ENCODE data around the gene PECR. TPM values are rescaled to one million over a fixed set of nuclear protein-coding genes. Genes with fewer than 3 reads are reported as not detected.
"Not testable (repeated sequence)": the region's sequence is repeated elsewhere in the genome, so short reads cannot be mapped to it uniquely, and the experiment has no call there.

The PECR gene
- total RNA-seq, 1 donor from 2014 or later, result 18.9 TPM

- no peak for DNase-seq
- ATAC-seq, result no peak
- intact Hi-C loops (cut with DNase I), result no loop called here
- H3K27ac ChIP-seq, result no peak overlapping the region
- H3K27me3 ChIP-seq, result no peaks in the 10 kb centered on the region
- peaks cover 8% of the 10 kb centered on the region for H3K36me3 ChIP-seq
- TF ChIP-seq CTCF (IDR thresholded peaks at IDR 0.05), result no peak
- H3K4me1 ChIP-seq, result peaks cover 7% of the 10 kb centered on the region
- H3K9me3 ChIP-seq, result no peaks in the 10 kb centered on the region
- H3K4me3 ChIP-seq, result no peak overlapping the region
These were observed 83.0 kb downstream of the PECR start for GRCh38 chr2:215998636-215999035.

GRCh38 chr2:215997219-215997618 is 84.4 kb downstream of the PECR start:
- no peaks in the 10 kb centered on the region for H3K27me3 ChIP-seq
- no peaks in the 10 kb centered on the region for H3K9me3 ChIP-seq
- peaks cover 8% of the 10 kb centered on the region for H3K36me3 ChIP-seq
- no peak overlapping the region for H3K27ac ChIP-seq
- ATAC-seq (no peak), DNase-seq (no peak)
- peaks cover 4% of the 10 kb centered on the region for H3K4me1 ChIP-seq
- no peak overlapping the region for H3K4me3 ChIP-seq
- intact Hi-C loops (cut with DNase I), result no loop called here
- no peak for TF ChIP-seq CTCF (IDR thresholded peaks at IDR 0.05)

GRCh38 chr2:215994911-215995310 is 86.7 kb downstream of the PECR start:
- intact Hi-C loops (cut with DNase I), result no loop called here
- no peaks in the 10 kb centered on the region for H3K27me3 ChIP-seq
- TF ChIP-seq CTCF (IDR thresholded peaks at IDR 0.05), result no peak

GRCh38 chr2:215988556-215989207 is 92.9 kb downstream of the PECR start:
- H3K4me3 ChIP-seq; H3K27ac ChIP-seq; intact Hi-C loops (cut with DNase I); H3K9me3 ChIP-seq; H3K36me3 ChIP-seq; H3K27me3 ChIP-seq; ATAC-seq; H3K4me1 ChIP-seq; DNase-seq: not testable (repeated sequence)

More at GRCh38 chr2:215994911-215995310, 86.7 kb downstream of the PECR start:
- Histone ChIP-seq H3K4me3 (no peak overlapping the region), H3K27ac (no peak overlapping the region), H3K9me3 (no peaks in the 10 kb centered on the region), H3K4me1 (no peaks in the 10 kb centered on the region), H3K36me3 (peaks cover 8% of the 10 kb centered on the region)
- ATAC-seq (no peak), DNase-seq (no peak)

Other genes starting within 250 kb of the PECR start
- 16.8 TPM for gene MREG, start 68.3 kb downstream of the PECR start, total RNA-seq
- 1.4 TPM for gene TMEM169, start 110 bp upstream of the PECR start, total RNA-seq
- 178 TPM for gene XRCC5, start 27.5 kb upstream of the PECR start, total RNA-seq

Measured in upper lobe of right lung (tissue), 1 donor.